ENCODE results near the gene TMEM168.

GRCh38 chr7:112759905-112760304 lies 30.3 kb downstream of the TMEM168 start:
- TF ChIP-seq CTCF (IDR thresholded peaks at IDR 0.05) (no peak), POLR2A (IDR thresholded peaks at IDR 0.05) (no peak)
